ENCODE measurements around the gene TFB1M. TPM values are rescaled to one million over a fixed set of nuclear protein-coding genes. Genes with fewer than 3 reads are reported as not detected.
A peak's percentile ranks its signal among the peaks of the same experiment; 100 is the strongest.
"Not testable (repeated sequence)": the region's sequence is repeated elsewhere in the genome, so short reads cannot be mapped to it uniquely, and the experiment has no call there.

Gene TFB1M
- polyA plus RNA-seq, 6 donors from 2014 or later: 8.6 to 20.0 (median 14.9) TPM

DNA sequence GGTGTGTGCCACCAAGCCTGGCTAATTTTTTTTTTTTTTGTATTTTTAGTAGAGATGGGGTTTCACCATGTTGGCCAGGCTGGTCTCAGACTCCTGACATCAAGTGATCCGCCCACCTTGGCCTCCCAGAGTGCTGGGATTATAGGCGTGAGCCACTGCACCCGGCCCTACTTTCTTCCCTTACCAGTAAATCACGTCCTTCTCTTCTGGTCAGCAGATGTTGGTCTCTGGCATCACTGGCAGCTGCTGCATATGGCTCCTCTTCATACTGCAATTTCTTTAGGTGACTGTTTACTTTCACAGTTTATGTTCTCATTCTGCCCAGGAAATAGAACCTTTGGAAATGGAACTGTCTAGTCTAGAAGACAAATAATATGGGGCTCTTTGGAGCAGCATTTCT lies 83.3 kb downstream of the TFB1M start:
- DNase-seq; H3K36me3 Mint-ChIP-seq; H3K4me1 Mint-ChIP-seq; H3K27me3 Mint-ChIP-seq; H3K27ac Mint-ChIP-seq; ATAC-seq (ENCODE audit: low read depth in 2 of 2); H3K4me3 Mint-ChIP-seq: not testable (repeated sequence)
- peaks cover 0 to 12% (median 5%) of the 10 kb centered on the region in 7 donors for H3K9me3 Mint-ChIP-seq

- H3K4me3 Mint-ChIP-seq: peak overlapping the region in 1 of 8 donors; percentile 1
- no peak overlapping the region for H3K27ac Mint-ChIP-seq
- ATAC-seq (ENCODE audit: low read depth in 2 of 2): no peak
- H3K9me3 Mint-ChIP-seq: peaks cover 0 to 10% (median 5%) of the 10 kb centered on the region in 7 donors
- no peaks in the 10 kb centered on the region for H3K4me1 Mint-ChIP-seq
- H3K36me3 Mint-ChIP-seq: peaks cover 0 to 6% of the 10 kb centered on the region in 2 donors
- DNase-seq: no peak
- H3K27me3 Mint-ChIP-seq: no peaks in the 10 kb centered on the region
These were observed 85.6 kb downstream of the TFB1M start for GRCh38 chr6:155228546-155229166.

GRCh38 chr6:155227046-155227445 lies 87.2 kb downstream of the TFB1M start:
- Mint-ChIP-seq H3K4me1 (no peaks in the 10 kb centered on the region), H3K27ac (no peak overlapping the region), H3K9me3 (peaks cover 0 to 10% (median 5%) of the 10 kb centered on the region in 7 donors), H3K27me3 (no peaks in the 10 kb centered on the region), H3K4me3 (no peak overlapping the region), H3K36me3 (peaks cover 0 to 6% of the 10 kb centered on the region in 2 donors)
- ATAC-seq (ENCODE audit: low read depth in 2 of 2) (no peak), DNase-seq (no peak)

DNA sequence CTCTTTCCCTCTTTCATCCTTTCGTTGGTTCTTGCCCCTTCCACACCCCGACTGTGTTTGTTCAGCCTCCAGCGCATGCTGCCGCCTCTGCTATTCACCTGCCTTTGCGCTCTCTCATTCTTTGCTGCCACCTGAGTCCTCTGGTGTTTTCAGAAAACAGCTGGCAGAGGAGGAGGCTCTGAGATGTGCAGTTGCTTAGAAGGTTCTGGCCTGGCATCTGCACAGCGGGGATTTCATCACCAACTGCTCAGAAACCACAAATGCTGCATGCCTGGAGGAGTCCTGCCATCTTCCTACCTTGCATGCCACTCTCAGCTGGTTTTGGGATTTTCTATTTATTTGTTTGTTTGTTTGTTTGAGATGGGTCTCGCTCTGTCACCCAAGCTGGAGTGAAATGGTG lies 89.7 kb downstream of the TFB1M start:
- no peak overlapping the region for H3K27ac Mint-ChIP-seq
- no peak for ATAC-seq (ENCODE audit: low read depth in 2 of 2)

GRCh38 chr6:155223646-155224451 lies 90.4 kb downstream of the TFB1M start:
- Mint-ChIP-seq H3K27me3 (no peaks in the 10 kb centered on the region), H3K9me3 (no peaks in the 10 kb centered on the region), H3K36me3 (no peaks in the 10 kb centered on the region), H3K4me3 (no peak overlapping the region), H3K4me1 (no peaks in the 10 kb centered on the region), H3K27ac (no peak overlapping the region)
- ATAC-seq (ENCODE audit: low read depth in 2 of 2): no peak
- DNase-seq: no peak

More for the DNA sequence above, 89.7 kb downstream of the TFB1M start:
- H3K4me3 Mint-ChIP-seq: no peak overlapping the region
- H3K36me3 Mint-ChIP-seq: no peaks in the 10 kb centered on the region
- H3K4me1 Mint-ChIP-seq: no peaks in the 10 kb centered on the region
- no peak for DNase-seq
- H3K27me3 Mint-ChIP-seq: no peaks in the 10 kb centered on the region
- H3K9me3 Mint-ChIP-seq: peaks cover 0 to 3% (median 0%) of the 10 kb centered on the region in 7 donors

GRCh38 chr6:155222506-155222905 lies 91.8 kb downstream of the TFB1M start:
- no peak for DNase-seq

GRCh38 chr6:155221086-155221485 lies 93.2 kb downstream of the TFB1M start:
- Mint-ChIP-seq H3K27ac (no peak overlapping the region), H3K4me1 (no peaks in the 10 kb centered on the region), H3K27me3 (peaks cover 0 to 6% (median 0%) of the 10 kb centered on the region in 3 donors), H3K36me3 (no peaks in the 10 kb centered on the region), H3K9me3 (no peaks in the 10 kb centered on the region), H3K4me3 (no peak overlapping the region)
- ATAC-seq (ENCODE audit: low read depth in 2 of 2): no peak
- DNase-seq: no peak

More at GRCh38 chr6:155222506-155222905, 91.8 kb downstream of the TFB1M start:
- Mint-ChIP-seq H3K27ac (no peak overlapping the region), H3K9me3 (no peaks in the 10 kb centered on the region), H3K4me3 (no peak overlapping the region), H3K36me3 (no peaks in the 10 kb centered on the region), H3K4me1 (no peaks in the 10 kb centered on the region), H3K27me3 (no peaks in the 10 kb centered on the region)
- no peak for ATAC-seq (ENCODE audit: low read depth in 2 of 2)

GRCh38 chr6:155219858-155220301 lies 94.4 kb downstream of the TFB1M start:
- Mint-ChIP-seq H3K27ac (no peak overlapping the region), H3K36me3 (no peaks in the 10 kb centered on the region), H3K9me3 (no peaks in the 10 kb centered on the region), H3K4me3 (no peak overlapping the region), H3K4me1 (no peaks in the 10 kb centered on the region), H3K27me3 (peaks cover 0 to 6% (median 0%) of the 10 kb centered on the region in 3 donors)
- DNase-seq: no peak
- ATAC-seq (ENCODE audit: low read depth in 2 of 2): no peak

- H3K9me3 Mint-ChIP-seq: no peaks in the 10 kb centered on the region
- no peak overlapping the region for H3K27ac Mint-ChIP-seq
- H3K27me3 Mint-ChIP-seq: peaks cover 0 to 6% (median 0%) of the 10 kb centered on the region in 3 donors
- peaks cover 0 to 2% (median 0%) of the 10 kb centered on the region in 3 donors for H3K4me1 Mint-ChIP-seq
- no peak overlapping the region for H3K4me3 Mint-ChIP-seq
- no peak for DNase-seq
- H3K36me3 Mint-ChIP-seq: no peaks in the 10 kb centered on the region
- ATAC-seq (ENCODE audit: low read depth in 2 of 2): no peak
These were observed 95.0 kb downstream of the TFB1M start for GRCh38 chr6:155219299-155219698.

GRCh38 chr6:155218711-155219110 lies 95.6 kb downstream of the TFB1M start:
- ATAC-seq (ENCODE audit: low read depth in 2 of 2); H3K36me3 Mint-ChIP-seq; H3K4me1 Mint-ChIP-seq; DNase-seq; H3K27me3 Mint-ChIP-seq; H3K9me3 Mint-ChIP-seq; H3K4me3 Mint-ChIP-seq: not testable (repeated sequence)
- peak overlapping the region in 1 of 6 donors; percentile 41 for H3K27ac Mint-ChIP-seq

DNA sequence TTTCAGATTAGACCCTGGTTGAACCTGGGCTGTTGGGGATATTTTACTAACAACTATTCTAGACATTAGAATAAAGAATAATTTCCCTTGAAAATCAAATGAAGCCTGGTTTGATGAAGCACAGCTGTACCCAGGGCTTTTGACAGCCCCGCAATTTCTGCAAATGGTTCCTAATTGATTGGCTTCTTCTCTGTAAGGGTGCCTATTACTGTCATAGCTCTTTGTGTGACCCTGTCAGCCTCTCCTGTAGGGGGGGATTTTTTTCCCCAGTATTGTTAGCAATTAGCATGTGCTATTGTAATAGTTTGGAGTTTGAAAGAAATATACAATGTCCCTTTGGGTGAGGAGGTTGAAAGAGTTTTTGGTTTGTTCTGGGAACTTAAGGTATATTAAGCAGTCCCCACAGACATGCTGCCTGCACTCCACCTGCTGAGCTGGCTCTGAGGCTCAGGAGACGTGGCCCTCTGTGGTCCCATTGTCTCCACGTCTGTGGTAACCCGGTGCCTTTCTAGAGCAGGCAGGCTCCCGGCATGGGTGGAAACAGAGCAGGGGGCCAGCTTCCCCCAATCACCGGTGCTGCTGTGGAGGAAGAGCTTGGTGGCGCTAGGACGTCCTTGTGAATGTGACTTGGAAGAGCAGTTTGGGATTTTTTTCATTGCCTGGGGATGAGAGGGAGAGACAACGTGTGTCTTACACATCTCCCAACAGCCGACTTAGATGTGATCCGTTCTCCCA lies 97.8 kb downstream of the TFB1M start:
- no peak for DNase-seq
- no peak for ATAC-seq (ENCODE audit: low read depth in 2 of 2)
- H3K27ac Mint-ChIP-seq: peak overlapping the region in 2 of 6 donors; percentile 69 to 73

GRCh38 chr6:155215906-155216305 lies 98.4 kb downstream of the TFB1M start:
- Mint-ChIP-seq H3K27ac (no peak overlapping the region), H3K27me3 (peaks cover 0 to 6% (median 0%) of the 10 kb centered on the region in 3 donors), H3K9me3 (peaks cover 0 to 3% (median 0%) of the 10 kb centered on the region in 7 donors), H3K4me3 (no peak overlapping the region), H3K36me3 (no peaks in the 10 kb centered on the region), H3K4me1 (peaks cover 0 to 3% (median 0%) of the 10 kb centered on the region in 3 donors)
- no peak for DNase-seq
- no peak for ATAC-seq (ENCODE audit: low read depth in 2 of 2)

More for the DNA sequence above, 97.8 kb downstream of the TFB1M start:
- Mint-ChIP-seq H3K9me3 (peaks cover 0 to 3% (median 0%) of the 10 kb centered on the region in 7 donors), H3K4me3 (no peak overlapping the region), H3K36me3 (no peaks in the 10 kb centered on the region), H3K4me1 (peaks cover 0 to 3% (median 0%) of the 10 kb centered on the region in 3 donors), H3K27me3 (peaks cover 0 to 6% (median 0%) of the 10 kb centered on the region in 3 donors)

- DNase-seq: no peak
- Mint-ChIP-seq H3K4me3 (no peak overlapping the region), H3K36me3 (no peaks in the 10 kb centered on the region), H3K9me3 (peaks cover 0 to 3% (median 0%) of the 10 kb centered on the region in 7 donors), H3K27me3 (peaks cover 0 to 6% (median 0%) of the 10 kb centered on the region in 3 donors), H3K27ac (no peak overlapping the region), H3K4me1 (peaks cover 0 to 3% (median 0%) of the 10 kb centered on the region in 3 donors)
- ATAC-seq (ENCODE audit: low read depth in 2 of 2): no peak
These were observed 100.5 kb downstream of the TFB1M start for GRCh38 chr6:155213611-155214372.
